Measurements from ENCODE around the gene SHROOM4. TPM values are rescaled to one million over a fixed set of nuclear protein-coding genes. Genes with fewer than 3 reads are reported as not detected.

Gene SHROOM4
- total and polyA plus RNA-seq, 9 of the 15 experiments (the other 6 are each of a cell fraction or from before 2014, with no cell fraction given), result not detected

DNA sequence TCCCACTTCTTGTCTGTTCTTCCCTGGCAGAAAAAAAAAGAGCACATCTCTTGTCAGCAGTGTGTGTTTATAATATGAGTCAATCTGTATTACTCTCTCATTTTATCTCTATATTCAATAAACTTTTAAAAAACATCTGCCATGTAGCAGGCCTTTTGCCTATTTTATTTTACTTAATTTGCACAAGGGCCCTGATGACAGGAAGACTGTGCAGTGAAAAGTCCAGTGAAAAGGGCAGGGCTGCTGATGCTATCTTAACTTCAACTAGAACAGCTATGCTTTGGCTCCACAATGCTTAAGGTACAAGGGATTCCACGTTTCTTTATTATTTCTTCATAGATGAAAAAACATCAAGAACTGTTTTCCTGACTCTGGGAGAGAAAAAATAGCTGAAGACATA, 246.4 kb downstream of the SHROOM4 start:
- no peak overlapping the region for H3K4me2 ChIP-seq (ENCODE audit: insufficient read depth, low read length)
- no peak overlapping the region for H3K4me3 ChIP-seq
- 0% methylated on average over 1 of the region's 1 CpG for WGBS (ENCODE audit: insufficient coverage, low coverage, missing lambda C conversion rate)
- H3K9me1 ChIP-seq (ENCODE audit: control insufficient read depth, insufficient read depth, low read length), result no peaks in the 10 kb centered on the region
- no peaks in the 10 kb centered on the region for H4K20me1 ChIP-seq (replicated peaks; ENCODE audit: control insufficient read depth, insufficient read depth, low read length)
- no peaks in the 10 kb centered on the region for H3K36me3 ChIP-seq (ENCODE audit: control insufficient read depth, insufficient read depth, low read length)
- H3K79me2 ChIP-seq (ENCODE audit: control insufficient read depth, insufficient read depth, low read length), result no peaks in the 10 kb centered on the region
- ATAC-seq (no peak), DNase-seq (ENCODE audit: extremely low read depth in 1 of 4, low spot score in 3 of 4) (no peak), FAIRE-seq (no peak)
- intact Hi-C loops (cut with micrococcal nuclease), result no loop called here
- no peaks in the 10 kb centered on the region for H3K9me3 ChIP-seq (replicated peaks; ENCODE audit: control insufficient read depth, insufficient read depth, low read depth, low read length)
- POLR2A ChIA-PET, result no interaction called here
- BruUV-seq (replicated peaks), result no TSS peak
- H2AFZ ChIP-seq (ENCODE audit: low read depth, low read length), result no peak overlapping the region
- CTCF ChIA-PET (ENCODE audit: low intra/inter-chr PET ratio), result no interaction called here
- H3K27ac ChIP-seq (ENCODE audit: extremely low read depth, low read depth, low read length), result no peak overlapping the region
- TF ChIP-seq MTA1 (IDR thresholded peaks at IDR 0.05; ENCODE audit: borderline replicate concordance) (no peak), EWSR1 (IDR thresholded peaks at IDR 0.05; ENCODE audit: borderline replicate concordance, low read depth, partially characterized antibody) (no peak), GATA2 (CRISPR knock-in tag; IDR thresholded peaks at IDR 0.05) (no peak), RBM39 (optimal IDR thresholded peaks at IDR 0.05; ENCODE audit: low read depth, low read length) (no peak), ZNF347 (CRISPR knock-in tag; IDR thresholded peaks at IDR 0.05; ENCODE audit: low read depth) (no peak), SRSF1 (IDR thresholded peaks at IDR 0.05; ENCODE audit: low read depth, low read length) (no peak), ZNF717 (CRISPR knock-in tag; IDR thresholded peaks at IDR 0.05) (no peak), KDM4B (IDR thresholded peaks at IDR 0.05; ENCODE audit: borderline replicate concordance in 2 of 2, low read depth in 1 of 2) (no peak), TBL1XR1 (IDR thresholded peaks at IDR 0.05; ENCODE audit: low read length in 2 of 2) (no peak), NCOA6 (IDR thresholded peaks at IDR 0.05) (no peak), BCL6 (CRISPR knock-in tag; IDR thresholded peaks at IDR 0.05) (no peak), HDAC2 (IDR thresholded peaks at IDR 0.05) (no peak), RBM14 (IDR thresholded peaks at IDR 0.05; ENCODE audit: borderline replicate concordance, insufficient read depth, low read depth, low read length) (no peak)
- TF ChIP-seq, protein P1, sequence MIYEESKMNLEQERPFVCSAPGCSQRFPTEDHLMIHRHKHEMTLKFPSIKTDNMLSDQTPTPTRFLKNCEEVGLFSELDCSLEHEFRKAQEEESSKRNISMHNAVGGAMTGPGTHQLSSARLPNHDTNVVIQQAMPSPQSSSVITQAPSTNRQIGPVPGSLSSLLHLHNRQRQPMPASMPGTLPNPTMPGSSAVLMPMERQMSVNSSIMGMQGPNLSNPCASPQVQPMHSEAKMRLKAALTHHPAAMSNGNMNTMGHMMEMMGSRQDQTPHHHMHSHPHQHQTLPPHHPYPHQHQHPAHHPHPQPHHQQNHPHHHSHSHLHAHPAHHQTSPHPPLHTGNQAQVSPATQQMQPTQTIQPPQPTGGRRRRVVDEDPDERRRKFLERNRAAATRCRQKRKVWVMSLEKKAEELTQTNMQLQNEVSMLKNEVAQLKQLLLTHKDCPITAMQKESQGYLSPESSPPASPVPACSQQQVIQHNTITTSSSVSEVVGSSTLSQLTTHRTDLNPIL (CRISPR knock-in tag; IDR thresholded peaks at IDR 0.05), result no peak
- TF ChIP-seq, protein P2, sequence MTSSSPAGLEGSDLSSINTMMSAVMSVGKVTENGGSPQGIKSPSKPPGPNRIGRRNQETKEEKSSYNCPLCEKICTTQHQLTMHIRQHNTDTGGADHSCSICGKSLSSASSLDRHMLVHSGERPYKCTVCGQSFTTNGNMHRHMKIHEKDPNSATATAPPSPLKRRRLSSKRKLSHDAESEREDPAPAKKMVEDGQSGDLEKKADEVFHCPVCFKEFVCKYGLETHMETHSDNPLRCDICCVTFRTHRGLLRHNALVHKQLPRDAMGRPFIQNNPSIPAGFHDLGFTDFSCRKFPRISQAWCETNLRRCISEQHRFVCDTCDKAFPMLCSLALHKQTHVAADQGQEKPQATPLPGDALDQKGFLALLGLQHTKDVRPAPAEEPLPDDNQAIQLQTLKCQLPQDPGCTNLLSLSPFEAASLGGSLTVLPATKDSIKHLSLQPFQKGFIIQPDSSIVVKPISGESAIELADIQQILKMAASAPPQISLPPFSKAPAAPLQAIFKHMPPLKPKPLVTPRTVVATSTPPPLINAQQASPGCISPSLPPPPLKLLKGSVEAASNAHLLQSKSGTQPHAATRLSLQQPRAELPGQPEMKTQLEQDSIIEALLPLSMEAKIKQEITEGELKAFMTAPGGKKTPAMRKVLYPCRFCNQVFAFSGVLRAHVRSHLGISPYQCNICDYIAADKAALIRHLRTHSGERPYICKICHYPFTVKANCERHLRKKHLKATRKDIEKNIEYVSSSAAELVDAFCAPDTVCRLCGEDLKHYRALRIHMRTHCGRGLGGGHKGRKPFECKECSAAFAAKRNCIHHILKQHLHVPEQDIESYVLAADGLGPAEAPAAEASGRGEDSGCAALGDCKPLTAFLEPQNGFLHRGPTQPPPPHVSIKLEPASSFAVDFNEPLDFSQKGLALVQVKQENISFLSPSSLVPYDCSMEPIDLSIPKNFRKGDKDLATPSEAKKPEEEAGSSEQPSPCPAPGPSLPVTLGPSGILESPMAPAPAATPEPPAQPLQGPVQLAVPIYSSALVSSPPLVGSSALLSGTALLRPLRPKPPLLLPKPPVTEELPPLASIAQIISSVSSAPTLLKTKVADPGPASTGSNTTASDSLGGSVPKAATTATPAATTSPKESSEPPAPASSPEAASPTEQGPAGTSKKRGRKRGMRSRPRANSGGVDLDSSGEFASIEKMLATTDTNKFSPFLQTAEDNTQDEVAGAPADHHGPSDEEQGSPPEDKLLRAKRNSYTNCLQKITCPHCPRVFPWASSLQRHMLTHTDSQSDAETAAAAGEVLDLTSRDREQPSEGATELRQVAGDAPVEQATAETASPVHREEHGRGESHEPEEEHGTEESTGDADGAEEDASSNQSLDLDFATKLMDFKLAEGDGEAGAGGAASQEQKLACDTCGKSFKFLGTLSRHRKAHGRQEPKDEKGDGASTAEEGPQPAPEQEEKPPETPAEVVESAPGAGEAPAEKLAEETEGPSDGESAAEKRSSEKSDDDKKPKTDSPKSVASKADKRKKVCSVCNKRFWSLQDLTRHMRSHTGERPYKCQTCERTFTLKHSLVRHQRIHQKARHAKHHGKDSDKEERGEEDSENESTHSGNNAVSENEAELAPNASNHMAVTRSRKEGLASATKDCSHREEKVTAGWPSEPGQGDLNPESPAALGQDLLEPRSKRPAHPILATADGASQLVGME (CRISPR knock-in tag; IDR thresholded peaks at IDR 0.05), result no peak
- no peaks in the 10 kb centered on the region for H3K4me1 ChIP-seq (replicated peaks in 1 of 2; ENCODE audit: control insufficient read depth in 2 of 2, insufficient read depth in 2 of 2, low read length in 2 of 2)
- no peaks in the 10 kb centered on the region for H3K27me3 ChIP-seq (ENCODE audit: control insufficient read depth in 2 of 2, insufficient read depth in 2 of 2, low read length in 2 of 2)
- no peak overlapping the region for H3K9ac ChIP-seq (ENCODE audit: insufficient read depth in 1 of 2, low read depth in 2 of 2, low read length in 2 of 2)
- in situ Hi-C loops (cut with MboI), result no loop called here

Measured in K562 (cell line).